SH-SY5Y (cell line): ENCODE measurements around the gene SLC27A5.

Source experiments
- GATA2 ChIP-seq: IDR thresholded peaks from 2 replicates; pipeline ENCODE4 v1.6.1; 2011; ENCODE audit warnings: mild to moderate bottlenecking, low read depth, low read length
- GATA3 ChIP-seq: IDR thresholded peaks from 2 replicates; pipeline ENCODE4 v1.6.1; 2011; ENCODE audit warnings: low read depth, mild to moderate bottlenecking, low read length, moderate library complexity

DNA sequence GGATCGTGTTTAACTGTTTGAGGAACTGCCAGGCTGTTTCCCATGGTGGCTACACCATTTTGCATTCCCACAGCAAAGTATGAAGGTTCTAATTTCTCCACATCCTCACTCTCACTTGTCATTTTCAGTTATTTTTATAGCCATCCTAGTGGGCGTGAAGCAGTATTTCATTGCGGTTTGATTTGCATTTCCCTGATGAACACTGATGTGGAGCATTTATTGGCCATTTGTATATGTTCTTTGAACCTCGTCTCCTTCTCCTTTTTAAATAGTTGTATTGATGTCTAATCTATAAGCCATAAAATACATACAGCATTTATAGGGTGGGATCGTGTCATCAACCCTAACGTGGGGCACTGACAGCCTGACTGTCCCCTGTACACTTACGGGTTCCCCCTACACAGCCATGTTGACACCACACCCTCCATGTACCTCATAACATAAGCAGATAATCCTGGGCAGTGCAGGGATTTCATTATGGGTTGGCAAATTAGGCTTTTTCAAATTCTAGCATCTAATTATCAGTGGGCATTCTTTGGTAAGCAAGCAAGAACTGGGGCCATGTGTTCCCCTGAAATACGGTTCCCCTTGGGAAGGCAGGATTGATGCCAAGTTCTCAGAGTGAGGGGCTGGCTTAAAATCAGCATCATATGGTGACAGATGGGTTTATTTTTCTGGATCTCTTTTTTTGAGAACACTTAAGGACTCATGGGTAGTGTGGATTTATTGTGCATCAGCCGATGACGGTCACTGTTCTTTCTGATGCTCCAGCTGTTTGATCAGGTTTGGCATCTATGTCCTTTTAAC lies 19.4 kb upstream of the SLC27A5 start:
- TF ChIP-seq GATA2 (no peak), GATA3 (no peak)
